GM12878 (cell line): Measurements from ENCODE around the gene ZFYVE21. TPM values are rescaled to one million over a fixed set of nuclear protein-coding genes. Genes with fewer than 3 reads are reported as not detected.

Source experiments
- BCL11A ChIP-seq: IDR thresholded peaks from 2 replicates; pipeline ENCODE4 v1.6.1; 2011; ENCODE audit warnings: low read depth, low read length
- BCL3 ChIP-seq: IDR thresholded peaks from 2 replicates; pipeline ENCODE4 v1.6.1; 2011; ENCODE audit warnings: borderline replicate concordance, low read depth, mild to moderate bottlenecking, moderate library complexity, low read length; ENCODE audit not compliant: insufficient read depth, poor library complexity, severe bottlenecking
- BHLHE40 ChIP-seq, 2 experiments: fragments of 450-650 bp in 1 of 2; IDR thresholded peaks; 2 replicates each; pipeline ENCODE4 v1.6.1; 2011 to 2017; ENCODE audit warnings: low read depth in 2 of 2, borderline replicate concordance in 1 of 2, improper control_type of control experiment in 1 of 2, low read length in 1 of 2, mild to moderate bottlenecking in 1 of 2
- BMI1 ChIP-seq: fragments of 450-650 bp; IDR thresholded peaks from 2 replicates; pipeline ENCODE4 v1.6.1; 2016; ENCODE audit warnings: mild to moderate bottlenecking, moderate library complexity, borderline replicate concordance
- CUX1 ChIP-seq: IDR thresholded peaks from 2 replicates; pipeline ENCODE4 v1.6.1; 2012; ENCODE audit warnings: improper control_type of control experiment, low read depth, low read length; ENCODE audit not compliant: insufficient replicate concordance
- EP300 ChIP-seq, 2 experiments: fragments of 150-350 bp in 1 of 2; IDR thresholded peaks; 2 replicates each; pipeline ENCODE4 v1.6.1; 2011 to 2012; ENCODE audit warnings: low read depth in 2 of 2, low read length in 2 of 2, borderline replicate concordance in 1 of 2, improper control_type of control experiment in 1 of 2, inconsistent platforms in 1 of 2; ENCODE audit not compliant: control insufficient read depth in 1 of 2
- GATAD2B ChIP-seq: fragments of 450-650 bp; conservative IDR thresholded peaks from 2 replicates; pipeline ENCODE4 v1.6.1; 2017; ENCODE audit warnings: low read depth, mild to moderate bottlenecking, moderate library complexity
- KDM1A ChIP-seq: fragments of 200-600 bp; sonication (generic); IDR thresholded peaks from 2 replicates; pipeline ENCODE4 v1.6.1; 2016; ENCODE audit warnings: borderline replicate concordance
- NR2C1 ChIP-seq: fragments of 450-650 bp; IDR thresholded peaks from 2 replicates; pipeline ENCODE4 v1.6.1; 2017; ENCODE audit warnings: antibody characterized with exemption, mild to moderate bottlenecking, moderate library complexity
- RELB ChIP-seq: fragments of 450-650 bp; IDR thresholded peaks from 2 replicates; pipeline ENCODE4 v1.6.1; 2017; ENCODE audit warnings: low read depth, mild to moderate bottlenecking, moderate library complexity
- RUNX3 ChIP-seq: IDR thresholded peaks from 2 replicates; pipeline ENCODE4 v1.6.1; 2012; ENCODE audit warnings: low read length, inconsistent platforms
- STAT3 ChIP-seq: IDR thresholded peaks from 2 replicates; pipeline ENCODE4 v1.6.1; 2011; ENCODE audit warnings: low read depth, low read length, improper control_type of control experiment
- ZBTB40 ChIP-seq: fragments of 450-650 bp; IDR thresholded peaks from 2 replicates; pipeline ENCODE4 v1.6.1; 2016; ENCODE audit warnings: mild to moderate bottlenecking, moderate library complexity, borderline replicate concordance
- ZSCAN29 ChIP-seq: fragments of 450-650 bp; IDR thresholded peaks from 2 replicates; pipeline ENCODE4 v1.6.1; 2017; ENCODE audit warnings: mild to moderate bottlenecking, moderate library complexity
- polyA plus RNA-seq, 11 experiments: library from polyadenylated mRNA; depleted of rRNA in 4 of 11; unstranded in 6 of 11; stranded (reverse) in 5 of 11; fragments of >200 nt; fragmentation: Nextera tagmentation in 4 of 11; fragmentation: Illumina TruSeq in 1 of 11; extraction: Ambion mirVana in 4 of 11; extraction: Trizol in 1 of 11; gene quantifications; 1 replicate in 1 of 11; 2 replicates in 10 of 11; pipeline versions ENCODE4 v1.2.1 to v1.2.3, GENCODE V29; 2011 to 2016; ENCODE audit warnings: inconsistent platforms in 2 of 11, missing spikeins in 2 of 11, low read depth in 1 of 11
- total RNA-seq, 4 experiments: library from RNA; depleted of rRNA in 3 of 4; stranded (reverse); fragments of >200 nt in 3 of 4; fragmentation: Illumina TruSeq in 1 of 4; extraction: Trizol in 1 of 4; gene quantifications; 2 replicates each; pipeline versions ENCODE4 v1.2.1 to v1.2.3, GENCODE V29; 2013 to 2021

ZFYVE21 gene
- total and polyA plus RNA-seq, 10 of the 15 experiments (the other 5 are each of a cell fraction or from before 2014, with no cell fraction given) = 0.79 to 21.7 (median 13.8) TPM

GRCh38 chr14:103716091-103716801 lies 636 bp downstream of the ZFYVE21 start (continued):
- TF ChIP-seq CUX1 (no peak), GATAD2B (peak; percentile 13; the same call in 1 of the 2 replicates), KDM1A (no peak), BCL3 (no peak), NR2C1 (no peak), RUNX3 (0 out of 2 replicates have a peak, but pooled peaks have one; percentile 17), BCL11A (no peak), EP300 (IDR thresholded peaks at IDR 0.05; ENCODE audit: borderline replicate concordance in 1 of 2, control insufficient read depth in 1 of 2, low read depth in 2 of 2, low read length in 2 of 2) (no peak), STAT3 (no peak), ZSCAN29 (no peak), BHLHE40 (IDR thresholded peaks at IDR 0.05; ENCODE audit: borderline replicate concordance in 1 of 2, low read depth in 2 of 2, low read length in 1 of 2) (peak in 1 of 2 experiments; percentile 23; a peak in 2 of 4 replicates), ZBTB40 (no peak), BMI1 (no peak), RELB (no peak)
